NCI-H2196 (cell line): ENCODE measurements around the gene RPL22L1.
"Not testable (repeated sequence)": the region's sequence is repeated elsewhere in the genome, so short reads cannot be mapped to it uniquely, and the experiment has no call there.

Experiments
- DNase-seq: peaks from one replicate; lab custom pipeline; 2025; ENCODE audit not compliant: unreplicated experiment; lab: John Stamatoyannopoulos, UW

Gene RPL22L1

DNA sequence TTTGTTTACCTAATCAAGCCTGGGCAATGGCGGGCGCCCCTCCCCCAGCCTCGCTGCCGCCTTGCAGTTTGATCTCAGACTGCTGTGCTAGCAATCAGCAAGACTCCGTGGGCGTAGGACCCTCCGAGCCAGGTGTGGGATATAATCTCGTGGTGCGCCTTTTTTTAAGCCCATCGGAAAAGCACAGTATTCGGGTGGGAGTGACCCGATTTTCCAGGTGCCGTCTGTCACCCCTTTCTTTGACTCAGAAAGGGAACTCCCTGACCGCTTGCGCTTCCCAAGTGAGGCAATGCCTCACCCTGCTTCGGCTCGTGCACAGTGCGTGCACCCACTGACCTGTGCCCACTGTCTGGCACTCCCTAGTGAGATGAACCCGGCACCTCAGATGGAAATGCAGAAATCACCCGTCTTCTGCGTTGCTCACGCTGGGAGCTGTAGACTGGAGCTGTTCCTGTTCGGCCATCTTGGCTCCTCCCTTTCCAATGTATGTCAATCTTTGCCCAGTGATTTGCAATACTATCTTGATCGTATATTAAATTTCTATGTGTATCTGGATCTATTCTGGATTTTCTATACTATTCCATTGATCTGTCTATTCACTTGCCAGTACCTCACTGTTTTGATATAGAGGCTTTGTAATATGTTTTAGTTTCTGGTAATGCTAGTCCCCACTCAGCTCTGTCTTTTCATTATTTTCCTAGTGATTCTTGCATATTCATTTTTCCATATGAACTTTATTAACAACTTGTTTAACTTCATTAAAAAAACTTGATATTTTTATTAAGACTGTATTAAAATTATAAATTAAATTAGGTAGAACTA, 14.3 kb upstream of the RPL22L1 start:
- not testable (repeated sequence) for DNase-seq

DNA sequence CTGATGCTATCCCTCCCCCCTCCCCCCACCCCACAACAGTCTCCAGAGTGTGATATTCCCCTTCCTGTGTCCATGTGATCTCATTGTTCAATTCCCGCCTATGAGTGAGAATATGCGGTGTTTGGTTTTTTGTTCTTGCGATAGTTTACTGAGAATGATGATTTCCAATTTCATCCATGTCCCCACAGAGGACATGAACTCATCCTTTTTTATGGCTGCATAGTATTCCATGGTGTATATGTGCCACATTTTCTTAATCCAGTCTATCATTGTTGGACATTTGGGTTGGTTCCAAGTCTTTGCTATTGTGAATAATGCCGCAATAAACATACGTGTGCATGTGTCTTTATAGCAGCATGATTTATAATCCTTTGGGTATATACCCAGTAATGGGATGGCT, 8.7 kb upstream of the RPL22L1 start:
- DNase-seq, result not testable (repeated sequence)

DNA sequence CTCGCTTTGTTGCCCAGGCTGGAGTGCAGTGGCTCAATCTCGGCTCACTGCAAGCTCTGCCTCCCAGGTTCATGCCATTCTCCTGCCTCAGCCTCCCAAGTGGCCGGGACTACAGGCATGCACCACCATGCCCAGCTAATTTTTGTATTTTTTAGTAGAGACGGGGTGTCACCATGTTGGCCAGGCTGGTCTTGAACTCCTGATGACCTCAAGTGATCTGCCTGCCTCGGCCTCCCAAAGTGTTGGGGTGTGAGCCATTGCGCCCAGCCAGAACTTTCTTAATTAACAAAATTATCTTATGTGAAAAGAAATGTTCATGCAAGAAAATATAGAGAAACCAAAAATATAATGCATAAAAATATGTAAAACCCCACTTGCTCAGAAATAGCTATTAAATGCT, 7.3 kb upstream of the RPL22L1 start:
- not testable (repeated sequence) for DNase-seq

DNA sequence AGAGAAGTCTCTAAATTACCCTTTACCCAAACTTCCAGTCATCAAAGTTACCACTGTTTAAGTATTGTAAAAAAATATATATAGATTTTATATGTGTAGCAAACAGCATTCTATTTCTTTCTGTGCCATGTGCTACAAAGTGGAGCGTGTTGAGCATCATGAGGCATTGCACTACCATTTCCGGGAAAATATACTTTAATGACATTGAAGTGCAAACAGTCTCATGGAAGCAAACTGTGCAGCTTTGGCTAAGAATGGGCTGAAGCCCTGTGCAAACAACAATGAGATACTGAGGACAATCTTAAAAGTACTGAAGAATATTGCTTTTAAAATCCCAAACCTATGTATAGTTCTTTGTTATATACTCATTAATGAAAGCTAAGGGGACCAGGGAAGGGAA, 6.5 kb upstream of the RPL22L1 start:
- no peak for DNase-seq

DNA sequence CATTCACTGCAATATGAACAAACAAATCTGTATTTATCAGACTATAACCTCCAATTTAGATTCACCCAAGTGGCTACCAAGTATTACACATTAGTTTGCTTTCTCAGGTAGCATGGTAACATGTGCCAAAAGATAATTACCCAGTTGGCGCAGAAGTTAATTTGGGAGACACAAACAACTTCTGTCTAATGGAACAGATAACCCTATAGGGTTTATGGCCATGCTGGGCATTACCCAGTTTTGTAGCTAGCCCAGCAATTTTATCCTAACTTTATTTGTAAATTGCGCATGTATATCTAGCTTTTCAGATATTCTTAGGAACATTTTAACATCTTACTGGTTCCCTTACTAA, 780 bp downstream of the RPL22L1 start:
- no peak for DNase-seq

DNA sequence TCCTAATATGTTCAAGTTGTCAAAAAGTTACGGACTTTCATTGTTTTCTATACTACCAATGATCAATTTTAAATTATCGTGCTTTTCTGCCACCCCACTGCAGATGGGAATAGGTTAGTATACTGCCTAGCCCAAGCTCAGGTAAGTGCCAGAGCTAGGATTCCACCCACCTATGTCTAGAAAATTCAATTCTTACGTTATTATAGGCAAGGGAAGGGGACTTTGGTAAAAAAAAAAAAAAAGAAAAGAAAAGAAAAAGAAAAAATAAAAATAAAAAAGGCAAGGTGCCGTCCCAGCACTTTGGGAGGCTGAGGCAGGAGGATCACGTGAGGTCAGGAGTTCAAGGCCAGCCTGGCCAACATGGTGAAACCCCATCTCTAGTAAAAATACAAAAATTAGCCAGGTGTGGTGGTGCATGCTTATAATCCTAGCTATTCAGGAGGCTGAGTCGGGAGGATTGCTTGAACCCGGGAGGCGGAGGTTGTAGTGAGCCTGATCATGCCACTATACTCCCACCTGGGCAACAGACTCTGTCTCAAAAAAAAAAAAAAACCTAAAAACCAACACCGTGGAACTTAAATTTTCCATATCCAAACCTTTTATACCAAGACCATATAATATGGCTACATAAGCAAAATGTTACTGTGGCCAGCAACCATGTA, 1.3 kb downstream of the RPL22L1 start:
- DNase-seq, result no peak

DNA sequence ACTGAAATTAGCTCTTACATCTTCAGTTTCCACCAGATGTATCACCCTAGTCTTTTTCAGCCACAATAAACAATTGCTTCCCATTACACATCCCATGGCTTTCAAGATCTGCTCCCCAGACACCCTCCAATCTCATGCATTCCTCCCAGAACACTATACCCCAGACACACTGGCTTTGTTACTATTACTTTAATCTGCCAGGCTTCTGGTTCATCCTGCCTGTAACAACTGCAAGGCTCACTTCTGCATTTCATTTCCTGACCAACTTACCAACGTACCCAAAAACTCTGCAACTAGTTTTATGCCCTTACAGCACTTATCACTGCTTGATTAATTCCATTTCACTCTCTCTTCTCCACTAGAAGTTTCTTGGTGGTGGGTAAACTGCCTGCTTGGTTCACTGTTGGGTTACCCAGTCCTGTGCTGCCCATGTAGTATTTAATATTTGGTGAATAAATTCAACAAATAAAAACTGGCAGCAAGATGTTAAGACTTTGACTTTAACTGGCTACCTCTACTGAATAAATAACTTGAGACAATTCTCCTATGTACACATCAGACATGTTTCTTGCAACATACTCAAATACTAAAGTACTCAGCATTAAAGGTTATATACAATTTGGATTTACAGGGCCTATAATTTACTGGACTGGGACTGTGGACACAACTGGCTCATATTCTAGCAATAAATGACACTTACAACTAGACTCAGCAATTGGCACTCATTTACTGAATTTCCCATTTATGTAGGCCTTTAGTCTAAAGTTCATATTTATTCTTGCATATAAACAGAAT, 2.7 kb downstream of the RPL22L1 start:
- DNase-seq, result no peak

DNA sequence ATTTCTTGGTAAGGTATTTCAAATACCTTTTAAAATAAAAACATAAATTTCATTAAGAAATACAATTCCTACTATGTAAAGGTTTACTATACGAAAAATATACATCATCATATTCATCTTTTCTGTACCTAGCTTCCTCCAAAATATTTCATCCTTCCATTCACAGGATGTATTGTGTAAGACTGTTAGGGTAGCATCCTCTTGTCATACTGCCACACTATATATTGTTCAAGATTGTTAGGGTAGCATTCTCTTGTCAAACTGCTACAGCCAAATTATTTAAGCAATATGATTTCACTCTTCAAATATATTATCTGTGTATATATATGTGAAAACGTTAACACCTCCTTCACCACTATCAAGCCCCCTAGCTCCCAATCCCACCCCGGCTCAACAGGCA, 3.5 kb downstream of the RPL22L1 start:
- DNase-seq, result no peak

DNA sequence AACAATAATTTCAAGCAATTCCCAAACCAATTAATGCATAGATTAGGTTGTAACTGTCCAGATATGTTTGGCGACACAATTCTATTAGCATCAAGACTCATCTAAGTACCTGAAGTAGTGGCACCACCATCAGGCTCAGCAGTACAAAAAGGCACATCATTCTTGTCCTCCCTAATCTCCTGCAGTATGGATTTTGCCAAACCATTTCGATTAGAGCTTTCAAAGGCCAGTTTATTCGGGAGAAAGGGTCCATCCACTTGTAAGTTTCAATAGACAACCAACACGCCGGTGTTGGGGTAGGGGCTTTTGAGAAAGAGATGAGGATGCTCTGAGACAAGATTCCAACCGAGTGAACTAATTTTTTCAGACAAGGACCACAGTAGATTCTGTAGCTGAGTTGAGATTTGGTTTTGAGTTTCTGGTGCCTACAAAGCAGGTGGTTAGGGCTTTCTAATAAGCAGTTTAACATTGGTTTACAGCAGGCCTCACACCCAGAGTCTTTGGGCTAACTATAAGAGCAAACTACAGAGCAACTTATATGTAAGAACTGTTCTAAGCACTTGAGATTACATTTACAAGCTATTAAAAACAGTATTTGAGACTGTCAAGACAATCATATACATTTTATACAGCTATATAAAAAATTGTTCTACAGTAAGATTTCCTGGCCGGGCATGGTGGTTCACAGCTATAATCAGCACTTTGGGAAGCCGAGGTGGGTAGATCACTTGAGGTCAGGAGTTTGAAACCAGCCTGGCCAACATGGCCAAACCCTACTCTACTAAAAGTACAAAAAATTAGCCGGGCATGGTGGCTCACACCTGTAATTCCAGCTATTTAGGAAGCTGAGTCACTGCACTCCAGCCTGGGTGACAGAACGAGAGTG, 4.5 kb downstream of the RPL22L1 start:
- DNase-seq, result no peak

DNA sequence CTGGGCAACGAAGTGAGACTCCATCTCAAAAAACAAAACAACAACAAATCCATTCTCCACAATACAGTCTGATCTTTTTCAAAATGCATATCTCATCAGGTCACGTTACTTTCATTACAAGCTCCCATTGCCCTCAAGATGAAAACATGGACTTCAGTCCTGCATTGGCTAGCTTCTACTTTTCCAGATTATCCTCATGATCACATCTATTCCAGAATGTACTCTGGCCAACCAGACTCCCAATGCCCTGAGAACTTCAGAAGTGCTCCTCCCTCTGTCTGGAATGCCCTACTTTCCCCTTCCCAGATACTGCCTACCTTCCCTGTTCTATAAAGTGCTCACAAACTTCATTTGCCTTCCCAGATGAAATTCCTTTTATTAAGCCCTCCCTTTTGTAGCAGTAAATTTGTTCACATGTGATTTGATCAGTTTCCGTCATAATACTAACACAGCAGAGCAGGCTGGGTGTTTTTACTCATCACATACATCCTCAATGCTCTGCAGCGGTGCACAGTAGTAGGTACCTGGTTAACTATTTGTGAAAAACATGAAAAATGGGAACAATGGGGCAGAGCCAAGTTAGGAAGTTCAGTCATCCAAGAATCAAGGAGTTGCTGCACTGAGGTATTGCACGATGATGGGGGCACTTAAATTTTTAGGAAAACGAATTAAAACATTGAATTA, 5.3 kb downstream of the RPL22L1 start:
- DNase-seq, result no peak

DNA sequence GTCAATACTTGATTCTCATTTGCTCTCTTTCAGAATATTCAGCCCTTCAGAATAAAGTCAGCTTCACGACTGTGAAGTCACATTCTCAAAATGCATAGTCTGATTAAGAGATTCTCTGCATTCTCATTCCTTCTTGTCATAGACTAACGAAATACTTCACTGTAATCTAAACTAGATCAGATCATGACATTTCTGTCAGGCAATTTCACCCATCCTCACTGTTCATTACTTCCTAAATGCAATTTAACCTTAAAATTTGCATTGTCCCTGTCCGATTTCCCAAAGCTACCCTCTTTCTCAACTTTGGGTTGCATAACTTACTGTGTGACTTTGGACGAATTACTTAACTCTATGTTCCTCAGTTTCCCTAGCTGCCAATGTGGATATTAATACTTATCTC, 6.2 kb downstream of the RPL22L1 start:
- no peak for DNase-seq

DNA sequence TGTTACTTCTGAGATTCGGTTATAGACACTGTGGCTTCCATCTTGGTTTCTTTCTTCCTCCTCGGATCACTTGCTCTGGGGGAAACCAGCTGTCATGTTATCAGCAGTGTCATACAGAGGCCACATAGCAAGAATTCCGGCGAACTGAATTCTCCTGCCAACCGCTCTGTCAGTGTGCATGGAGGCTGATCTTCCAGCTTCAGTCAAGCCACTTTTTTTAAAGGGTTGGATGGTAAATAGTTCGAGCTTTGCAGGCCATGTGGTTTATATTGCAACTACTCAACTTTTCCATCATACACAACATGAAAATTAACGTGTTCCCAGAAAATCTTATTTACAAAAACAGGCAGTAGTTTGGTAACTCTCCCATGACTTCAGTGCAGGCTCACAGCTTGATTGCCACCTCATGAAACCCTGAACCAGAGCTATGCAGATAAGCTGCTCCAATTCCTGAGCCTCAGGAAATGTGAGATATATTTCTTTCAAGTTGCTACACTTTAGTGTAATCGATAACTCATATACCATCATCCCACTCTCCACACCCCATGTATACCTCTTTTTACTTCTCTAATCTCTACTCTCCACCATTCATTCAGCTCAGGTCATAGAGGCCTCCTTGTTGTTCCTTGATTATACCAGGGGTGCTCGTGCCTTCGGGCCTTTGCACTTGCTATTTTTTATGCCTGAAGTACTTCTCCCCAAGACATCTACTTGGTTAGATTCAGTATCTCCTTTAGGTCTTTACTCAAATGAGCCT, 7.2 kb downstream of the RPL22L1 start:
- DNase-seq, result no peak

DNA sequence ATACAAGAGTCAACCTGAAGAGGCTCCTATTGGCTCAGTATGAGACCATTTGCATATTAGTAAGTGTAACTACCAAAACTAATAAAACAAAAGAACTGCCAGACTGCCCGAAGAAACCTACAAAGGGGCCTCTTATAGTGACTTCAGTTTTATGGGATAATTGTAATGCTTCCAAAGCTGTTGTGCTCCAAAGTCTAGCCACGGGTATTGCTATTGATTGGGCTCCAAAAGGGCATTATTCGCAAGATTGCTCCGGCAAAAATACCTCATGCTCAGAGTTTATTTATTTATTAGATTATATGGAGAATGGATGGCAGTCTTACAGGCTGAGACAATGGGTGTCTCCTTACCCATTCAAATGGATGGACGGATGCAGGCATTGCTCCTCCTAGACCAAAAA, 11.4 kb downstream of the RPL22L1 start:
- DNase-seq, result no peak

DNA sequence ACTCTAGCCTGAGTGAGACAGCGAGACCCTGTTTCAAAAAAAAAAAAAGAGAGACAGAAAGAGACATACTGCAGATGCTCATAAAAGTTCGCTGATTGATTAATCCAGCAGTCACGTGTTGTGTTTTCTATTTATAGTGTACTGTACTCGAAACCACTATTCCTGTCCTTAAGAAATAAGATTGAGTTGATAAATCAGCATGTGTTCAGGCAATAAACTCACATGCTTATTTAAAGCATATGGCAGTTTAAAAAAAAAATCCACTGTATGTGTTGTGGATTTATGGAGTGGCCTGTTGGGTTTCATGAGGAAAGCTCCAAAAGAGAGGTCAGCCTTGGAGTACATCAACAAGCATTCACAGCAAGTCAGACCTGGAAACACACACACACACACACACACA, 17.7 kb downstream of the RPL22L1 start:
- DNase-seq, result no peak

DNA sequence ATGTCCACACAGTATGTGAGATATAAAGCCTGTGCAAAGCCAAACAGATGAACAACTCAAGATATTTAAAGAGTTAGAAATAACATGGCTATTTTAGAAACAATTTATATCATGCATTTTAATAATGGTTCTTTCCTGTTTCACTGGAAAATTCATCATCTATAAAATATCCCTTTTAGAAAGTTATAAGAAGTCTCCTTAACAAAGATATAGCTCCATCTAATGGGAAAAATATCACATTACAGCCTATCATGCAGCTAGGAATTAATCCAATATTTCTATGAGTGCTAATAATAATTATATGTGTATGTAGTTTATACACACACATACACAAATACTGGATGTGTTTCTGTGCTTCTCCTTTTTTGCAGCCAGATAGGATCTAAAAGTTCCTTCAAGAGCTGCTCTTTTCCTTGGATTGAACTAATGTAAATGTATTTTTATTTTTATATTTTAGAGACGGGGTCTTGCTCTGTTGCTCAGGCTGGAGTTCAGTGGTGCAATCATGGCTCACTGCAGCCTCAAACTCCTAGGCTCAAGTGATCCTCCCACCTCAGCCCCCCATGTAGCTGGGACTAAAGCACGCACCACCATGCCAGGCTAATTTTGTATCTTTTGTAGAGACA, 21.6 kb downstream of the RPL22L1 start:
- peak; percentile 40 for DNase-seq

DNA sequence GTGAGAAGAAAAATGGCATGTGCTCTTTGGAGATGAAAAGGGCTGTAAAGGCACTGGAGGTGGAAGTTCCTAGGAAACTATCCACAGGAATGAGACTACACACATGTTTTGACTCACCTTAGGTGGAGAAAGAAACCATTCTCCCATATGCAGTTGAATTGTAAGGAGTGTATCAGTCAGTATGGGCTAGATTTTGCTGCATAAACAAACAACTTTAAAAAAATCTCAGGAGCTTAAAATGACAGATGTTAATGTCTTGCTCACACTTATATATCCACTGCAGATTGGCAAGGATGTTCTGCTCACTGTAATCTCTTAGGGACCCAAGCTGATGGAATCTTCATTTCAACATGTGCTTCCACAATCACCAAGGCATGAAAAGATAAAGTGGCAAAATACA, 25.6 kb downstream of the RPL22L1 start:
- no peak for DNase-seq

DNA sequence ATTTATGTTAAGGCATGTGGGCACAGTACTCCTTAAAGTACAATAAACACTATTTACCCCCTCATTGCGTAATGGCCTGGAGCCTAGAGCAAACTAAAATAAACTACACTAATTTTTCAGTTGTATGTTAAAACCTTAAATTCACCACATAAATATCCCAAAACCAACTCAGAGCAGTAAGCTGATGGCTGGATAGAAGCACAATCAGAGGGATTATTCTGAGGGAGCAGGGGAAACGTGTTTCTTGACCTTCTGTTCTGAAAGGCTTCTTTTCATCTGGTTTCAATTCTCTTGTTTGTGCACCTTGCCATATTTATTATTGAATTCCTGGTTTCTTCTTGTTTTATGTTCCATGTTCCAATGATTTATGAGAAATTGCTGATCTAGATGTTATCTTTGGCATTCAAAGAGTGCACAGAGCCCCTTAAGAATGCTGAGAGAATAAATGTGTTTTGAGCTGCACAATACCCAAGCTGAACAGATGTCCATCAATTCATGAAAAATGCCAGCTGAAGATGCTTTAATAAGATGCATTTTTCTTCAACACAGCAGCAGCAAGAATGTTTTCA, 29.6 kb downstream of the RPL22L1 start:
- DNase-seq, result no peak

DNA sequence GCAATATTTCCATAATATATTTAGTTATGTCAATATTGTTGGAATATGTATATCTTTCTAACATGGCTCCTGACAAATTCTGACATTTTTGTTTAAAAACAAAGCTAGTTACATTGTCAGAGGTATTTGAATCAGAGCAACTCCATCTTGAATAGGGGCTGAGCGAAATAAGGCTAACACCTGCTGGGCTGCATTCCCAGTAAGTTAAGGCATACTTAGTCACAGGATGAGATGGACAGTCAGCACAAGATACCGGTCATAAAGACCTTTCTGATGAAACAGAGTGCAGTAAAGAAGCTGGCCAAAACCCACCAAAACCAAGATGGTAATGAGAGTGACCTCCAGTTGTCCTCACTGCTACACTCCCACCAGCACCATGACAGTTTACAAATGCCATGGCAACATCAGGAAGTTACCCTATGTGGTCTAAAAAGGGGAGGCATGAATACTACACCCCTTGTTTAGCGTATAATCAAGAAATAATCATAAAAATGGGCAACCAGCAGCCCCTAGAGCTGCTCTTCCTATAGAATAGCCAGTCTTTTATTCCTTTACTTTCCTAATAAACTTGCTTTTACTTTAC, 30.4 kb downstream of the RPL22L1 start:
- DNase-seq, result no peak

DNA sequence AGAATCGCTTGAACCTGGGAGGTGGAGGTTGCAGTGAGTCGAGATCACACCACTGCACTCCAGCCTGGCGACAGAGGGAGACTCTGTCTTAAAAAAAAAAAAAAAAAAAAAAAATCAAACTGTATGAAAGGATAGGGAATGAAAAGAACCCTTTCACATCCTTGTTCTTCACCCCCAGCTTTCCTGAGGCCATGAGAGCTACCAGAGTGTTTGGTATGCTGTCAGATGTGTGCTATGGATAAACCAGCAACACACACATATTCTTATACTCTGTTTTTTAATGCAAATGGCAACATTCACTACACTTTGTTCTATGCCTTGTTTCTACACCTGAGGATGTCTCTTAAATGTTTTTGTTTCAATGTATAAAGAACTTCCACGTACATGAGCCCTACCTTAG, 33.5 kb downstream of the RPL22L1 start:
- DNase-seq, result no peak
